Keratinocyte (primary cell): ENCODE data around the gene OR13A1. TPM values are rescaled to one million over a fixed set of nuclear protein-coding genes. Genes with fewer than 3 reads are reported as not detected.

Experiments used
- DNase-seq: peaks from one replicate; pipeline ENCODE4 v3.0.0-alpha.2; 2011; ENCODE audit warnings: low read depth, missing footprints, low spot score
- FAIRE-seq: peaks from 2 replicates; lab custom pipeline; 2011; peaks lifted over from hg19 to GRCh38; lab: Jason Lieb, UNC
- H2AFZ ChIP-seq: 2 replicates; pipeline ENCODE4 v1.6.0; 2012; ENCODE audit warnings: low read length, control low read depth, inconsistent platforms; ENCODE audit not compliant: control insufficient read depth
- H3K27ac ChIP-seq: 2 replicates; pipeline ENCODE4 v1.5.1; 2011; ENCODE audit warnings: low read length; ENCODE audit not compliant: control insufficient read depth, insufficient read depth
- H3K27me3 ChIP-seq: 3 replicates; pipeline ENCODE4 v1.6.0; 2011; ENCODE audit warnings: low read length; ENCODE audit not compliant: control insufficient read depth, insufficient read depth; ENCODE audit errors: extremely low read depth
- H3K36me3 ChIP-seq, 2 experiments: 2 replicates in 1 of 2; 3 replicates in 1 of 2; pipeline ENCODE4 v1.5.1; 2011; ENCODE audit warnings: low read length in 2 of 2, mild to moderate bottlenecking in 1 of 2; ENCODE audit not compliant: control insufficient read depth in 2 of 2, insufficient read depth in 2 of 2; ENCODE audit errors: extremely low read depth in 1 of 2
- H3K4me1 ChIP-seq: 3 replicates; pipeline ENCODE4 v1.5.1; 2011; ENCODE audit warnings: low read length; ENCODE audit not compliant: control insufficient read depth, insufficient read depth; ENCODE audit errors: extremely low read depth
- H3K4me2 ChIP-seq: 3 replicates; pipeline ENCODE4 v1.6.0; 2011; ENCODE audit warnings: low read depth, low read length; ENCODE audit not compliant: control insufficient read depth, insufficient read depth; ENCODE audit errors: extremely low read depth
- H3K4me3 ChIP-seq, 3 experiments: fragments of 200-600 bp in 1 of 3; sonication (generic) in 1 of 3; 2 replicates in 2 of 3; 3 replicates in 1 of 3; pipeline ENCODE4 v1.5.1; 2011 to 2016; ENCODE audit warnings: low read length in 3 of 3, mild to moderate bottlenecking in 3 of 3, control low read depth in 2 of 3, inconsistent platforms in 1 of 3, low read depth in 1 of 3, mixed read lengths in 1 of 3, mixed run types in 1 of 3, moderate library complexity in 1 of 3; ENCODE audit not compliant: control insufficient read depth in 2 of 3, insufficient read depth in 2 of 3; ENCODE audit errors: extremely low read depth in 1 of 3
- H3K79me2 ChIP-seq: 2 replicates; pipeline ENCODE4 v1.6.0; 2012; ENCODE audit warnings: low read length; ENCODE audit not compliant: control insufficient read depth, insufficient read depth
- H3K9ac ChIP-seq: 3 replicates; pipeline ENCODE4 v1.6.0; 2011; ENCODE audit warnings: low read length; ENCODE audit not compliant: control insufficient read depth, insufficient read depth; ENCODE audit errors: extremely low read depth
- H3K9me1 ChIP-seq: 3 replicates; pipeline ENCODE4 v1.6.0; 2011; ENCODE audit warnings: low read length; ENCODE audit not compliant: control insufficient read depth, insufficient read depth; ENCODE audit errors: extremely low read depth
- H3K9me3 ChIP-seq: 2 replicates; pipeline ENCODE4 v1.5.1; 2012; ENCODE audit warnings: low read depth, low read length; ENCODE audit not compliant: control insufficient read depth
- H4K20me1 ChIP-seq: 3 replicates; pipeline ENCODE4 v1.6.0; 2011; ENCODE audit warnings: low read length; ENCODE audit not compliant: control insufficient read depth, insufficient read depth; ENCODE audit errors: extremely low read depth
- EZH2 ChIP-seq: IDR thresholded peaks from one replicate; pipeline ENCODE4 v1.6.1; 2012; ENCODE audit warnings: inconsistent platforms, mild to moderate bottlenecking, low read length, moderate library complexity
- dilution Hi-C: fragments of 300-500 bp; cut with MboI; formaldehyde crosslinking; loops from one replicate; pipeline ENCODE4 v1.7.0; 2020; ENCODE audit warnings: low sequenced_read_pairs; ENCODE audit not compliant: extremely low pct_ligation_motif_present
- polyA plus RNA-seq, 5 experiments: library from polyadenylated mRNA; depleted of rRNA in 3 of 5; stranded (reverse) in 3 of 5; stranded (forward) in 1 of 5; unstranded in 1 of 5; fragments of >200 nt; gene quantifications; 1 replicate in 1 of 5; 2 replicates in 3 of 5; 3 replicates in 1 of 5; pipeline versions ENCODE4 v1.2.1 to v1.2.3, GENCODE V29; 2011 to 2012; ENCODE audit warnings: missing spikeins in 2 of 5, low read depth in 1 of 5, low replicate concordance in 1 of 5
- TF ChIP-seq, protein P1 (sequence below), 3 experiments: IDR thresholded peaks in 1 of 3; conservative IDR thresholded peaks in 1 of 3; optimal IDR thresholded peaks in 1 of 3; 2 replicates in 2 of 3; 3 replicates in 1 of 3; pipeline versions ENCODE3 to v1.5.1; 2011; ENCODE audit warnings: low read length in 3 of 3, mild to moderate bottlenecking in 3 of 3, moderate library complexity in 2 of 3, control low read depth in 1 of 3, inconsistent platforms in 1 of 3; ENCODE audit not compliant: insufficient read depth in 2 of 3; ENCODE audit errors: extremely low read depth in 1 of 3

The OR13A1 gene
- polyA plus RNA-seq, 1 donor (not counting 4 experiments of a cell fraction or from before 2014, with no cell fraction given), result not detected

- Histone ChIP-seq H2AFZ (no peak overlapping the region), H3K9me3 (no peaks in the 10 kb centered on the region), H3K4me3 (no peak overlapping the region), H3K9me1 (no peaks in the 10 kb centered on the region), H3K27me3 (no peaks in the 10 kb centered on the region), H3K79me2 (no peaks in the 10 kb centered on the region), H3K36me3 (no peaks in the 10 kb centered on the region), H3K27ac (no peak overlapping the region), H3K4me2 (no peak overlapping the region), H3K4me1 (no peaks in the 10 kb centered on the region), H4K20me1 (no peaks in the 10 kb centered on the region), H3K9ac (no peak overlapping the region)
- dilution Hi-C loops, result no loop called here
- no peak for DNase-seq
- no peak for FAIRE-seq
- TF ChIP-seq, protein P1, sequence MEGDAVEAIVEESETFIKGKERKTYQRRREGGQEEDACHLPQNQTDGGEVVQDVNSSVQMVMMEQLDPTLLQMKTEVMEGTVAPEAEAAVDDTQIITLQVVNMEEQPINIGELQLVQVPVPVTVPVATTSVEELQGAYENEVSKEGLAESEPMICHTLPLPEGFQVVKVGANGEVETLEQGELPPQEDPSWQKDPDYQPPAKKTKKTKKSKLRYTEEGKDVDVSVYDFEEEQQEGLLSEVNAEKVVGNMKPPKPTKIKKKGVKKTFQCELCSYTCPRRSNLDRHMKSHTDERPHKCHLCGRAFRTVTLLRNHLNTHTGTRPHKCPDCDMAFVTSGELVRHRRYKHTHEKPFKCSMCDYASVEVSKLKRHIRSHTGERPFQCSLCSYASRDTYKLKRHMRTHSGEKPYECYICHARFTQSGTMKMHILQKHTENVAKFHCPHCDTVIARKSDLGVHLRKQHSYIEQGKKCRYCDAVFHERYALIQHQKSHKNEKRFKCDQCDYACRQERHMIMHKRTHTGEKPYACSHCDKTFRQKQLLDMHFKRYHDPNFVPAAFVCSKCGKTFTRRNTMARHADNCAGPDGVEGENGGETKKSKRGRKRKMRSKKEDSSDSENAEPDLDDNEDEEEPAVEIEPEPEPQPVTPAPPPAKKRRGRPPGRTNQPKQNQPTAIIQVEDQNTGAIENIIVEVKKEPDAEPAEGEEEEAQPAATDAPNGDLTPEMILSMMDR (optimal IDR thresholded peaks at IDR 0.05 in 1 of 3, IDR thresholded peaks at IDR 0.05 in 1 of 3, conservative IDR thresholded peaks at IDR 0.05 in 1 of 3; ENCODE audit: extremely low read depth in 1 of 3, insufficient read depth in 2 of 3, low read length in 3 of 3), result no peak
- no peak for TF ChIP-seq EZH2
Measured at GRCh38 chr10:45313264-45313873, 2.0 kb downstream of the OR13A1 start.

- H3K9me3 ChIP-seq, result no peaks in the 10 kb centered on the region
- H3K27ac ChIP-seq, result no peak overlapping the region
- H3K4me1 ChIP-seq, result no peaks in the 10 kb centered on the region
- H3K27me3 ChIP-seq, result no peaks in the 10 kb centered on the region
- H3K9ac ChIP-seq, result no peak overlapping the region
- H2AFZ ChIP-seq, result no peak overlapping the region
- FAIRE-seq (no peak), DNase-seq (no peak)
- no peaks in the 10 kb centered on the region for H3K79me2 ChIP-seq
- no peak for TF ChIP-seq EZH2
- TF ChIP-seq, protein P1 (optimal IDR thresholded peaks at IDR 0.05 in 1 of 3, IDR thresholded peaks at IDR 0.05 in 1 of 3, conservative IDR thresholded peaks at IDR 0.05 in 1 of 3; ENCODE audit: extremely low read depth in 1 of 3, insufficient read depth in 2 of 3, low read length in 3 of 3), result no peak
- H3K4me3 ChIP-seq, result no peak overlapping the region
- H3K36me3 ChIP-seq, result no peaks in the 10 kb centered on the region
- H3K9me1 ChIP-seq, result no peaks in the 10 kb centered on the region
- no peak overlapping the region for H3K4me2 ChIP-seq
- H4K20me1 ChIP-seq, result no peaks in the 10 kb centered on the region
- dilution Hi-C loops, result no loop called here
Measured at GRCh38 chr10:45308707-45309106, 6.7 kb downstream of the OR13A1 start.
